Endothelial cell of umbilical vein (primary cell): ENCODE results near the gene IGF2R. TPM values are rescaled to one million over a fixed set of nuclear protein-coding genes. Genes with fewer than 3 reads are reported as not detected.

Experiments
- BruUV-seq: library from RNA; stranded (reverse); fragments of 400-500 nt; replicated peaks from 2 replicates; lab custom pipeline; 2021; lab: Mats Ljungman, UMichigan
- CTCF ChIA-PET: fragments of 300-600, 350-600 bp; sonication (Branson Sonifier 250); formaldehyde crosslinking; loops from one replicate; lab custom pipeline; 2021; ENCODE audit warnings: antibody characterized with exemption, inconsistent platforms; lab: Charles Lee
- POLR2A ChIA-PET: fragments of 300-600, 350-600 bp; sonication (Branson Sonifier 250); formaldehyde crosslinking; loops from one replicate; lab custom pipeline; 2021; ENCODE audit warnings: antibody characterized with exemption, inconsistent platforms; lab: Charles Lee
- DNase-seq: peaks from one replicate; pipeline ENCODE4 v3.0.0-alpha.2; 2011; ENCODE audit warnings: low read depth, low spot score
- FAIRE-seq: peaks from 2 replicates; lab custom pipeline; 2011; peaks lifted over from hg19 to GRCh38; lab: Jason Lieb, UNC
- H2AFZ ChIP-seq: 2 replicates; pipeline ENCODE4 v1.6.0; 2012; ENCODE audit warnings: low read depth, low read length, control low read depth, inconsistent platforms
- H3K27ac ChIP-seq: 2 replicates; pipeline ENCODE4 v1.5.1; 2011; ENCODE audit warnings: low read depth, mild to moderate bottlenecking, control low read depth, low read length, moderate library complexity; ENCODE audit not compliant: insufficient read depth
- H3K27me3 ChIP-seq, 2 experiments: 2 replicates each; pipeline versions ENCODE4 v1.6.0 to v1.6.1; 2011; ENCODE audit warnings: low read length in 2 of 2, mixed read lengths in 1 of 2; ENCODE audit not compliant: control insufficient read depth in 2 of 2, insufficient read depth in 2 of 2
- H3K36me3 ChIP-seq, 2 experiments: 2 replicates in 1 of 2; 3 replicates in 1 of 2; pipeline ENCODE4 v1.5.1; 2011; ENCODE audit warnings: low read length in 2 of 2, mild to moderate bottlenecking in 1 of 2, moderate library complexity in 1 of 2; ENCODE audit not compliant: control insufficient read depth in 2 of 2, insufficient read depth in 2 of 2; ENCODE audit errors: extremely low read depth in 1 of 2
- H3K4me1 ChIP-seq: 3 replicates; pipeline ENCODE4 v1.5.1; 2011; ENCODE audit warnings: mild to moderate bottlenecking, low read length; ENCODE audit not compliant: control insufficient read depth, insufficient read depth; ENCODE audit errors: extremely low read depth
- H3K4me2 ChIP-seq: 2 replicates; pipeline ENCODE4 v1.6.1; 2011; ENCODE audit warnings: low read length, control low read depth, mixed read lengths; ENCODE audit not compliant: insufficient read depth
- H3K4me3 ChIP-seq, 3 experiments: fragments of 200-600 bp in 1 of 3; sonication (generic), shearing (Covaris generic) in 1 of 3; replicated peaks in 1 of 3; 2 replicates each; pipeline ENCODE4 v1.5.1; 2011 to 2016; ENCODE audit warnings: control low read depth in 3 of 3, low read length in 3 of 3, mild to moderate bottlenecking in 2 of 3, inconsistent platforms in 1 of 3, low read depth in 1 of 3, moderate library complexity in 1 of 3; ENCODE audit not compliant: insufficient read depth in 1 of 3
- H3K79me2 ChIP-seq: 2 replicates; pipeline ENCODE4 v1.6.0; 2012; ENCODE audit warnings: low read length, inconsistent platforms; ENCODE audit not compliant: control insufficient read depth, insufficient read depth
- H3K9ac ChIP-seq: replicated peaks from 2 replicates; pipeline ENCODE3; 2011; ENCODE audit warnings: low read length, control low read depth; ENCODE audit not compliant: insufficient read depth; ENCODE audit errors: extremely low read depth
- H3K9me1 ChIP-seq: replicated peaks from 3 replicates; pipeline ENCODE4 v1.6.0; 2011; ENCODE audit warnings: mild to moderate bottlenecking, low read length; ENCODE audit not compliant: control insufficient read depth, insufficient read depth; ENCODE audit errors: extremely low read depth
- H3K9me3 ChIP-seq: replicated peaks from 2 replicates; pipeline ENCODE4 v1.5.1; 2012; ENCODE audit warnings: low read length, inconsistent platforms; ENCODE audit not compliant: control insufficient read depth, insufficient read depth
- H4K20me1 ChIP-seq: replicated peaks from 2 replicates; pipeline ENCODE3; 2011; ENCODE audit warnings: mild to moderate bottlenecking, low read length; ENCODE audit not compliant: control insufficient read depth, insufficient read depth; ENCODE audit errors: extremely low read depth
- EZH2 ChIP-seq: IDR thresholded peaks from 2 replicates; pipeline ENCODE4 v1.6.1; 2012; ENCODE audit warnings: borderline replicate concordance, low read depth, mild to moderate bottlenecking, moderate library complexity, low read length, inconsistent platforms; ENCODE audit not compliant: severe bottlenecking
- FOS ChIP-seq: IDR thresholded peaks from 2 replicates; pipeline ENCODE4 v1.6.1; 2011; ENCODE audit warnings: mild to moderate bottlenecking, low read length, moderate library complexity, borderline replicate concordance; ENCODE audit not compliant: insufficient read depth
- GATA2 ChIP-seq: IDR thresholded peaks from 2 replicates; pipeline ENCODE4 v1.7.0; 2011; ENCODE audit warnings: low read depth, mild to moderate bottlenecking, moderate library complexity, mixed read lengths, low read length; ENCODE audit not compliant: insufficient read length, insufficient read depth
- JUN ChIP-seq: IDR thresholded peaks from 2 replicates; pipeline ENCODE4 v1.6.1; 2011; ENCODE audit warnings: borderline replicate concordance, low read depth; ENCODE audit not compliant: insufficient read length, insufficient read depth
- MYC ChIP-seq: IDR thresholded peaks from one replicate; pipeline ENCODE4 v1.6.1; 2011; ENCODE audit warnings: mild to moderate bottlenecking, low read depth, low read length
- POLR2A ChIP-seq: IDR thresholded peaks from 2 replicates; pipeline ENCODE4 v1.6.1; 2012; ENCODE audit warnings: low read depth, mild to moderate bottlenecking, control low read depth, low read length
- POLR2AphosphoS5 ChIP-seq: IDR thresholded peaks from 2 replicates; pipeline ENCODE4 v1.6.1; 2012; ENCODE audit warnings: low read depth, mild to moderate bottlenecking, control low read depth, low read length, moderate library complexity; ENCODE audit not compliant: insufficient read depth
- dilution Hi-C: fragments of 300-500 bp; cut with MboI; formaldehyde crosslinking; loops from one replicate; pipeline ENCODE4 v1.15.0; 2019; ENCODE audit warnings: low sequenced_read_pairs; ENCODE audit not compliant: extremely low pct_ligation_motif_present
- intact Hi-C: fragments of 100-400 bp; cut with micrococcal nuclease; formaldehyde crosslinking; loops from one replicate; pipeline ENCODE4 v1.10.0; 2022
- polyA plus RNA-seq, 4 experiments: library from polyadenylated mRNA; depleted of rRNA in 3 of 4; stranded (reverse) in 3 of 4; unstranded in 1 of 4; fragments of >200 nt; gene quantifications; 2 replicates each; pipeline versions ENCODE4 v1.2.1 to v1.2.3, GENCODE V29; 2011 to 2012; ENCODE audit warnings: missing spikeins in 1 of 4
- total RNA-seq: library from RNA; stranded (reverse); gene quantifications from 2 replicates; pipeline ENCODE4 v1.2.3, GENCODE V29; 2021
- TF ChIP-seq, protein P1 (sequence below), 2 donors: IDR thresholded peaks; 1 replicate in 1 of 2; 2 replicates in 1 of 2; pipeline ENCODE4 v1.5.1; 2011; ENCODE audit warnings: low read length in 2 of 2, mild to moderate bottlenecking in 2 of 2, moderate library complexity in 2 of 2, control low read depth in 1 of 2, inconsistent platforms in 1 of 2, low read depth in 1 of 2; ENCODE audit not compliant: insufficient read depth in 1 of 2; ENCODE audit errors: extremely low read depth in 1 of 2
- TF ChIP-seq, protein P2 (sequence below): IDR thresholded peaks from 2 replicates; pipeline ENCODE4 v1.6.1; 2011; ENCODE audit not compliant: insufficient read depth, insufficient read length

IGF2R gene
- total and polyA plus RNA-seq, 2 donors (not counting 3 experiments of a cell fraction or from before 2014, with no cell fraction given), result 16.3 to 60.2 TPM

DNA sequence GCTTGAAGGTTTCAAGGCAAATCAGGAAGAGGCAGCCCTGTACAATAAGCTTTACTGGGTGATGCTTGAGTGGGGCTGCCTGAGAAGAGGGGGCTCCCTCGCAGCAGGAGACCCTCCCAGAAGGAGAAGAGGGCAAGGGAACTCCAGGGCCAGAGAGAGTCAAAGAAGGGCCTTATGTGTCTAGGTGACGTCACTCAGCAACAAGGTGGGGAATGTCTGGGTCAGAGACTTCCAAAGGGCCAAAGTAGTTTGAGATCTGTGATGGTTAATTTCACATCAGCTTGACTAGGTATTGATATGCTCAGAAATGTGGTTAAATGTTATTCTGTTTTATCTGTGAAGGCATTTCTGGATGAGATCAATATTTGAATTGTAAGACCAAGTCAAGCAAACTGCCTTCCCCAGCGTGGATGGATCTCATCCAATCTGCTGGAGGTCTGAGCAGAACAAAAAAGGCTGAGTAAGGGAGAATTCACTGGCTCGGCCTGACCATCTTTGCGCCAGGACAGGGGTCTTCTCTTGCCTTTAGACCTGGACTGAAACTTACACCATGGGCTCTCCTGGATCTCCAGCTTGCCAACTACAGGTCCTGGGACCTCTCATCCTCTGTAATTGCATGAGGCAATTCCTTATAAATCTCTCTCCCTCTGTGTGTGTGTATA, 42.2 kb upstream of the IGF2R start:
- no peak overlapping the region for H3K27ac ChIP-seq
- no TSS peak for BruUV-seq
- H3K9me1 ChIP-seq, result no peaks in the 10 kb centered on the region
- H2AFZ ChIP-seq, result no peak overlapping the region
- no peaks in the 10 kb centered on the region for H3K79me2 ChIP-seq
- FAIRE-seq (no peak), DNase-seq (no peak)
- H3K9me3 ChIP-seq, result no peaks in the 10 kb centered on the region
- dilution Hi-C loops (no loop called here), intact Hi-C loops (no loop called here)
- H3K27me3 ChIP-seq, result peaks cover 0 to under 1% of the 10 kb centered on the region in 2 experiments
- H3K4me1 ChIP-seq, result no peaks in the 10 kb centered on the region
- no peak overlapping the region for H3K9ac ChIP-seq
- H4K20me1 ChIP-seq, result no peaks in the 10 kb centered on the region
- H3K36me3 ChIP-seq, result no peaks in the 10 kb centered on the region
- no peak overlapping the region for H3K4me2 ChIP-seq
- ChIA-PET CTCF (no interaction called here), POLR2A (no interaction called here)
- no peak for TF ChIP-seq JUN
- no peak for TF ChIP-seq EZH2
- no peak for TF ChIP-seq POLR2A
- TF ChIP-seq, protein P1, sequence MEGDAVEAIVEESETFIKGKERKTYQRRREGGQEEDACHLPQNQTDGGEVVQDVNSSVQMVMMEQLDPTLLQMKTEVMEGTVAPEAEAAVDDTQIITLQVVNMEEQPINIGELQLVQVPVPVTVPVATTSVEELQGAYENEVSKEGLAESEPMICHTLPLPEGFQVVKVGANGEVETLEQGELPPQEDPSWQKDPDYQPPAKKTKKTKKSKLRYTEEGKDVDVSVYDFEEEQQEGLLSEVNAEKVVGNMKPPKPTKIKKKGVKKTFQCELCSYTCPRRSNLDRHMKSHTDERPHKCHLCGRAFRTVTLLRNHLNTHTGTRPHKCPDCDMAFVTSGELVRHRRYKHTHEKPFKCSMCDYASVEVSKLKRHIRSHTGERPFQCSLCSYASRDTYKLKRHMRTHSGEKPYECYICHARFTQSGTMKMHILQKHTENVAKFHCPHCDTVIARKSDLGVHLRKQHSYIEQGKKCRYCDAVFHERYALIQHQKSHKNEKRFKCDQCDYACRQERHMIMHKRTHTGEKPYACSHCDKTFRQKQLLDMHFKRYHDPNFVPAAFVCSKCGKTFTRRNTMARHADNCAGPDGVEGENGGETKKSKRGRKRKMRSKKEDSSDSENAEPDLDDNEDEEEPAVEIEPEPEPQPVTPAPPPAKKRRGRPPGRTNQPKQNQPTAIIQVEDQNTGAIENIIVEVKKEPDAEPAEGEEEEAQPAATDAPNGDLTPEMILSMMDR (IDR thresholded peaks at IDR 0.05; ENCODE audit: extremely low read depth in 1 of 2, insufficient read depth in 1 of 2, low read depth in 1 of 2, low read length in 2 of 2), result no peak
- no peak overlapping the region for H3K4me3 ChIP-seq

DNA sequence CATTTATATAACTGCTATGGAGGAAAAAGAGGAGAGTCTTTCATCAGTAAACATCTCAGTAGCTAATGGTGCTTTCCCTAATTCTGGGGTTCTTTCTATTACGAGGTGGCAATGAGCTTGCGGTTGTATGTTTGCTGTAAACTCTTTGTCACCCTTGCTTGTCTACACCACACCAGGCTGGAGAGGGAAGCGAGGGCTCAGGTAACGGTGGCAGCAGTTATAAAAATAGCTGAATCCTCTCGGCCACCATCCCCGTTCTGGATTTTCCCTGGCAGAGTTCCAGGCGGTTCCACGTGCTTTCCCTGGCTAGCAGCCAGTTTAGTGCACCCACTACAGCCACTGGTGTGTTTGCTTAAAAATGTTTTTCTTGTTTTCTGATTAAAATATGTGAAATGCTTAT, 39.1 kb upstream of the IGF2R start:
- Histone ChIP-seq H4K20me1 (no peaks in the 10 kb centered on the region), H3K9me3 (no peaks in the 10 kb centered on the region), H3K4me3 (no peak overlapping the region), H3K27ac (no peak overlapping the region), H3K36me3 (no peaks in the 10 kb centered on the region), H3K27me3 (peaks cover 0 to 3% of the 10 kb centered on the region in 2 experiments), H3K9ac (no peak overlapping the region), H3K79me2 (no peaks in the 10 kb centered on the region), H2AFZ (no peak overlapping the region), H3K4me1 (no peaks in the 10 kb centered on the region), H3K9me1 (no peaks in the 10 kb centered on the region), H3K4me2 (no peak overlapping the region)
- DNase-seq, result peak; percentile 6
- TF ChIP-seq, protein P2, sequence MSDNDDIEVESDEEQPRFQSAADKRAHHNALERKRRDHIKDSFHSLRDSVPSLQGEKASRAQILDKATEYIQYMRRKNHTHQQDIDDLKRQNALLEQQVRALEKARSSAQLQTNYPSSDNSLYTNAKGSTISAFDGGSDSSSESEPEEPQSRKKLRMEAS, result no peak
- TF ChIP-seq JUN (no peak), POLR2A (no peak), EZH2 (no peak), MYC (no peak), FOS (no peak), POLR2AphosphoS5 (no peak), GATA2 (no peak)
- TF ChIP-seq, protein P1 (IDR thresholded peaks at IDR 0.05; ENCODE audit: extremely low read depth in 1 of 2, insufficient read depth in 1 of 2, low read depth in 1 of 2, low read length in 2 of 2), result no peak
- CTCF ChIA-PET, result no interaction called here
- no peak for FAIRE-seq
- BruUV-seq, result no TSS peak
- POLR2A ChIA-PET, result no interaction called here
- intact Hi-C loops, result no loop called here
- dilution Hi-C loops, result no loop called here
